Inferior parietal cortex (tissue), 1 donor: ENCODE data around the gene TMEM74B.
"Not testable (repeated sequence)": the region's sequence is repeated elsewhere in the genome, so short reads cannot be mapped to it uniquely, and the experiment has no call there.

Experiments
- DNase-seq: peaks from one replicate; pipeline ENCODE4 v3.0.0-alpha.2; 2016; ENCODE audit errors: extremely low spot score

The TMEM74B gene

DNA sequence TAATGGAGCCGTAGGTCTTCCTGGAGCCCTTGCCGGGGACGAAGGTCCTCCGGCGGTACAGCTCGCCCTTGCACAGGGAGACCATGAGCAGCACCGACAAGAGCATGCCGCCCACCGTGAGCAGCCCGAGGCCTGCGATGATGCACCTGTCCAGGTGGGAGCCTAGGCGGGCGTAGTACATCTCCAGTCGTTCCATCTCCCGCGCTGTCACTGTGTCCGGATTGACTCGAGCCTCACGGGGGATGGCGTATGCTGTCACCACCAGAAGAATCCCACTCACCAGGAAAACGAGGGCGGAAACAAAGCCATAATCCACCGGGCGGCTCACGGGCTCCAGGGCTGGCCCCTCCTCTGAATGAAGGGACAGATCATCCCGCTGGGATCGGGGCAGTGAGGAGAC is 3.8 kb downstream of the TMEM74B start:
- DNase-seq: no peak

DNA sequence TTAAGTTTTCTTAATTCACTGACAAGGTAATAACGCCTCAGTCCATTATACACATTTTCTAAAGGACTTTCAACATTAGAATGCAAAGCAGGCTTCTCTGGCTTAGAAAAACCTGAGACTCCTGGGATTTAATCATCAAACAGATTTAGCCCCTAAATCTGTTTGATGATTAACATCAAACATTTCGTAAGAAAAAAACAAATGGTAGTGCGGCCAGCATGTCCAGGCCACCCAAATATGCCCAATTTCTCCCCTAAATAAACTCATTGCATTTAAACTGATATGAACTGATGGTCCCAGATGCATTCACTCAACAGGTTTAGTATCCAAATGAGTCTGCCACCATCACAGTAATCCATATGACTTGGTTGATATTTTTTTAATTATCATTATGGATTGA is 6.2 kb downstream of the TMEM74B start:
- no peak for DNase-seq

DNA sequence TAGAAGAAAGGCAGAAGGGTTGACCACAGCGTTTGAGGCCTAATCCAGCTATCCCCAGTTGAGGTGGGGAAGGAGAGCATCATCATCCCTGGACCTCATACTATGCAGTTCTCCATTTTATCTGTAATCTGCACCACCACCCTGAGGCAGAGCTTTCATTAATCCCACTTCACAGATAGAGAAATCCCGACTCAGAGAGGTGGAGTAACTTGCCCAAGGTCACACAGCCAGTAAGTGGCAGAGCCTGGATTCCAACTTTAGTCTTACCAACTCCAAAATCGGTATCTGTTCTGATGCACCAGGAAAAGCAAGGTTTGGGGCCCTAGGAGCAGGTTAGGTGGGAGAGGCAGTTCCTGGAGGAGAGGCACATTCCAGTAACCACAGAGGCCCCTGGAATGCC is 6.7 kb downstream of the TMEM74B start:
- DNase-seq: no peak

DNA sequence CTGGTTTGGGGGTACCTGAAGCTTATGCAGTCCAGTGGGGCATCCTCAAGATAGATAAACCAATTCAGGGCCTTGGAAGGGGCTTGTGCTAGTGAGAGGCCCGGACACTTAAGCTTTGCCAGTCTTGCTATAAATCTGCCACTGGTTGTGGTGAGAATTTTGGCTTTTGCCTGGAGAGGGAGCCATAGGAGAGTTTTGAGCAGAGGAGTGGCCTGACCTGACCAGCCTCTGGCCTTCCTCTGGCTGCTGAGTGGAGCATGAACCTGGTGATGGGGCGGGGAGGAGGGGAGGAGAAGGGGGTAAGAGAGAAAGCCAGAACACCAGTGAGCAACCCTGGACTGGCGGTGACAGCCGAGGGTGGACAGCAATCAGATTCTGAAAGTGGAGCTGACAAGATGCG is 7.1 kb downstream of the TMEM74B start:
- DNase-seq: no peak

DNA sequence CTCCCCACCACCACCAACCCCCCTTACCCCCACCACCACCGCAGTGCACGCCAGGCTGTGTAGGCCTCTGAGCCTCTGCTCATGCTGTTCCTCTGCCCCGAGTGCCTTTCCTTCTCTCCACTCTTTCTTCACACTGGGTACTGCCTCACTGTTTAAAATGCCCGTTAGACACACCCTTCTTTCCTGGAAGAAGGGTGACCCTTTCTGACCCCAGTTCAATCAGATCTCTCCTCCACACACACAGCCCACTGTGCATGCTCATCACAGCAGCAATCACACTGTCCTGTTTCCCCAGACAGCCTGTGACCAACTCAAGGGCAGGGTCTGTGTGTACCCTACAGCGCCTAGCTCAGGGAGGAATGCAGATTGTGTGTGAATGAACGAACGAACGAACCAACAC is 10.0 kb downstream of the TMEM74B start:
- DNase-seq: no peak

DNA sequence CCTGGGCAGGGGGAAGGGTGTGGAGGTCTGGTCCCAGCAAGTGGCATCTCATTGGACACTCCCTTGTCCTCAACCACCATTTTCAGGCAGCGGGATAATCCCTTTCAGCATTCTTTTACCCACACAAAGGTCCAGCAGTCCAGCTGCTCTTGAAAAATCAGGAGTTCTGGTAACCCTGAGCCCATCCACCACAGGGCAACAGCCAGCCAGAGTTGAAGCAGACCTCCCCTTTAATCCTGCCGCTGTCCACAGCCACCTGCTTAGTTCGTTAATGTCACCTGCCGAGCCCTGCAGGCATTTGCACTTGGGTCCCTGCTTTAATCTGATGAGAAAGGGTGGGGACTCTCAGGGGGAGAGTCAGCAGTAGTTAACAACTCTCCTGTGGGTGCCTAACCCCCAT is 11.1 kb downstream of the TMEM74B start:
- DNase-seq: no peak

DNA sequence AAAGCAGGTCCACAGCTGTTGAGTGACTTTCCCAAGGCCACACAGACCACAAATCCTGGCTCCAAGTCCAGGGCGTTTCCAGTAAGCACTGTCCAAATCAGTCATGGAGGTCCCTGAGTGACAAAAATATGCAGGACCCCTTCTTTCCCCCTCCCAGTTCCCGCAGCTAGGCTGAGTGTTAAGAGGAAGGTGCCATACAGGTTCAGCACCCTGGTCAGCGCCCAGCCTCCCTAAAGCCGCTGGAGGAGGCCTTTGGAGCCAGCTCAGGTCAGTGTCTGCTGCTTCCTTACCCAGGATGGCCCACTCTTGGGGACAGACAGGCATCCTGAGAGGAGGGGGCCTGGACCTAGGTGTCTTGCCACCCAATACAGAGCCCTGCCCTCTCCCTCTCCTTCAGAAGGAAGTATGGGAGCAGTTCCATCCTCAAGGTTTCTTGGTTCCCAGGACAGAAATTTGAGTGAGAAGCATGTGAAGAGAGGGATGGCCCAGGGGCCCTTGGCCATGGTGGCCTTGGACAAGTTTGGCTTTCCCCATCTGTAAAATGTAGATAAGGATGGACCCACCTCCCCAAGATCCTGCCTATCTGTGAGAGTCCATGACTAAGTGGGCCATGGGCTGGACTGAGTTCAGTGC is 13.2 kb downstream of the TMEM74B start:
- no peak for DNase-seq

DNA sequence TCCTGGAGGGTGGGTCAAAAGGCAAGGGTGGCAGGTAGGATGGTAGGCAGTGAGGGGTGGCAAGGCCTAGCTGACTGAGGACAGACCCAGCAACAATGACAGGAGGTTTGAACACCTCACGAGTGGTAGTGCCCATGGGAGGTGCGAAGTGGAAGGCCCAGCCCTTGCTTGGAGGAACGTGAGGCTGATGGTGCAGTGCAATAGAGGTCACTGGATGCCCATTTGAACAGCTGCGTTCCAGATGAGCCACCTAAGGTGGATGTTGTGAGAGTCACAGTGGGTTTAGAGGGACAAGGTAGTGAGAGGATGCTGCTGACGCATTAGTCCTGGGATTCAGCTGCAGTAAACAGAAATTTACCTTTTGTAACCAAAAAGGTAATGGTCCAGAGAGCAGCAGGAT is 15.6 kb downstream of the TMEM74B start:
- no peak for DNase-seq

DNA sequence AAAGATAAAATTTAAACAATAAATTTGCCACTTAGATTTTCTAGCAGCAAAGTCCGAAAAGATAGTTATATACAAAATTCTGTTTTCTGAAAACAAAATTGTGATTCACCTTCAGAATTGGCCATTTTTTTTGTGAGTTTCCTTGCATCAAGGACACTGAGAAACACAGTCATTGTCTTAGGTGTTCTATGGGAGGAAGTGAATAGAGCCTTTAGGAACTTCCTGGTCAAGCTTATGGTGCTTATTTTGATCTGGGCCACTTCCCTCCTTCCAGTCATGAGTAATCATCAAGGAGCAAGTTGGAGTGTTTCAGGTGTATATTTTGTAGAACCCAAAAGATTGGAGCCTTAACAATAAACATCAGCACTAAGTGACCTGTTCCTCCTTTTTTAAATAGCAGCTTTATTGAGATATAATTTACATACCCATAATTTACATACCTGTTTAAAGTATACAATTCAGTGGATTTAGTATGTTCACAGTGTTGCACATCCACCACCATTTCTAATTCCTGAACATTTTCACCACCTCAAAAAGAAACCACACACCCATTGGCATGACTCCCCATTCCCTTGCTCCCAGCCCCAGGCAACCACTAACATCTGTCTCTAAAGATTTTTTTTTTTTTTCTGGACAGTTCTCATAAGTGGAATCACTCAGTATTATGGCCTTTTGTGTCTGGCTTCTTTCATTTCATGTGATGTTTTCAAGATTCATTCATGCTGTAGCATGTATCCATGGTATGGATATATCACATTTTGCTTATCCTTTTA is 17.6 kb downstream of the TMEM74B start:
- no peak for DNase-seq

DNA sequence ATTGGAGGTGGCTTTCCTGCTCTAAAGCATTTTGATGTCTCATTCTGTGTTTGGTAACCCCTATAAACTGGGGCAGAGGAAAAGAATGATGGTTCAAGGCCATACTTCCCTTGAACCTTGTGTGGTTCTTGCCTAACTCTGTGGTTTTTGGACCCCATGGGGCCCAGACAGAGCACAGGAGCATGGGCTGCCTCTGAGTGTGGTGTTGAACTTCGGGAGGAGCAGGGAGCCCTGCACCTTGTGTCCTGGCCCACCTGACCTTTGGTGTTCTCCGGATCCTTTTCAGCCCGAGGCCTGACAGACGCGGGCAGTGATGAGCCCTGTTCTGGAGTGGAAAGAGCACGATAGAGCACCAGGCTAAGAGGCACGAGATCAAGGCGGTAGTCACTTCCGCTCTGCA is 18.8 kb downstream of the TMEM74B start:
- DNase-seq: no peak

DNA sequence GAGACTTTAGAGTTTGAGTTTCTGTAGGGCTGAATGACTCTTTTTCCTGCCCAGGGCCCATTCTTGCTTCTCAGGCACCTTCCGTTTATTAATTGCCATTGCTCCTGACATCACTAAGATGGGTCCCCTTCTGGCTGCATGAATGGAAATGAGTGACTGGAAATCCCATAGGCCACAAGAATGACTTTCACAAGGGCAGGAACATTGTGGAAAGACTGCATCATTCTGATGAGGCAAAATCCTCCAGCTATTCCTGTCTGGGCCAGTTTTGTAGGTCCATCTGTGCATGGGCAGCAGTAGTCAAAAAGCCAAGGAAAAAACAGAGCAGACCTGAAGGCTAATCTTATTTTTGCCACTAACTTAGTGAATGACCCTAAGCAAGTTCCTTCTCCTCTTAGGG is 19.3 kb downstream of the TMEM74B start:
- no peak for DNase-seq

DNA sequence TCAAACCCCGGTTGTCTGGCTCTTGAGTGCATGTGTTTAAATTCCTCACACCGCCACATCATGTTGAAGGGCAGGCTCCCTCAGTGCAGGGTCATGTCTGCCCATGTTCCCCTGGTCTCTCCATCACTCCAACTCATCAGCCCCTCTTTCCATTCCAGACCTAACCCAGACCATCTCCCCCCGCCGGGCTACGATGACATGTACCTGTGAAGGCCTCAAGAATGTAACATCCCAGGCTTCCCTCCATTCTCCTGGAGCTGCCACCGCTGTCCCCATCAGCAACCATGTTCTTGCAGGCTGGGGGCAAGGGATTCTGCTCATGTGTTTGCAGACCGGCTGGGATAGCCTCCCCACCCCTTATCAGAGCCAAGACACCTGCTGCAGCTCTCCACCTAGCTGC is 19.9 kb downstream of the TMEM74B start:
- DNase-seq: no peak

DNA sequence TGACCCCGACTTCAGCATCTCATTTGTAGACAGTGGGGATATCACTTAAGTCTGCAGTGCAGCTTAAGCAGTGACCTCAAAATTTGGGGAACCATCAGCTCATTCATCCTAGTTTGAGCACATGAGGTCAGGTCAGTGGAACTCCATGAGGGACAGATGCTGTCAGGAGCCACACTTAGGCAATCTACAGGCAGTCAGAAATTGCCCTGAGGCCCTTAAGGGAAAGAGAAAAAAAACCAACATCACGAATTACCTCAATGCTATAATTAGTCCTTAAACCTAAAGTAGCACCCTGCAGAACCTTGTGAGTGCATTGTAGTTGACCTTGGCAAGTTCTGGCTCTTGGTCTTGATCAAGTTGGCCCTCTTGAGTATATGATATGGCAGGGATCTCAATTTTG is 21.1 kb downstream of the TMEM74B start:
- no peak for DNase-seq

DNA sequence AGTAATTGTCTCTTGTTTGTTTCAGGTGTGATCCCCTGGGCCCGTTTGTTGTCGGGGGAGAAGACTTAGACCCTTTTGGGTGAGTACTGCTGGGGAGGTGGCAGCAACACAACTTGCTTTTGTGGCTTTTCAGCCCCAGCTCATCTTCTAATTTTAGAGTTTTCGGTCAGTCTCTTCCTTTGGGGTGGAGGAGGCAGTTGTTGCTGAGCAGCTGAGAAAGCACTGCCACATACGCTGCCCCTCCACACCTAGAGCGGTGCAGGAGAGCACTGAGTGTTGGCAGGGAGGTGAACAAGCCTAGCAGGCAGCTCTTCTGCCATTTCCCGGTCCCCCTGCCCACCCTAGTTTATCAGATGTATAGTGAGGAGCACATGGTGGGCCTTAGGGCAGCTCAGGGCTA is 21.7 kb downstream of the TMEM74B start:
- DNase-seq: no peak

DNA sequence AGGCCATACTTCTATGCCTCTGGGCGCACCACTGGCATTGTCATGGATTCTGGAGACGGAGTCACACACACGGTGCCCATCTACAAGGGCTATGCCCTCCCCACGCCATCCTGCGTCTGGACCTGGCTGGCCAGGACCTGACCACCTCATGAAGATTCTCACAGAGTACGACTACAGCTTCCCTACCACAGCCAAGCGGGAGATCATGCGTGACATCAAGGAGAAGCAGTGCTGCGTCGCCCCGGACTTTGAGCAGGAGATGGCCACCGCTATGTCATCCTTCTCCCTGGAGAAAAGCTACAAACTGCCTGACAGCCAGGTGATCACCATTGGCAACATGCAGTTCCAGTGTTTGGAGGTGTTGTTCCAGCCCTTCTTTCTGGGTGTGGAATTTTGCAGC is 23.8 kb downstream of the TMEM74B start:
- no peak for DNase-seq

DNA sequence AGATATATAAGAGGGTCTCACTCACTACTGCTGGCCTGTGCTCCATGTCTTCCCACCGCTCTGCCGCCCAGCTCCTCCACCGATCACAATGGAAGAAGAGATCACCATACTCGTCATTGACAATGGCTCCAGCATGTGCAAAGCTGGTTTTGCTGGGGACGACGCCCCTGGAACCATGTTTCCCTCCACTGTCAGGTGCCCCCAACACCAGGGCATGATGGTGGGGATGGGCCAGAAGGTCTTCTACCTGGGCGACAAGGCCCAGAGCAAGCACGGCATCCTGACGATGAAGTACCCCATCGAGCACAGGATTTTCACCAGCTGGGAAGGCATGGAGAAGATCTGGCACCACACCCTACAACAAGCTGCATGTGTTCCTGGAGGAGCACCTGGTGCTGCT is 24.3 kb downstream of the TMEM74B start:
- DNase-seq: no peak

DNA sequence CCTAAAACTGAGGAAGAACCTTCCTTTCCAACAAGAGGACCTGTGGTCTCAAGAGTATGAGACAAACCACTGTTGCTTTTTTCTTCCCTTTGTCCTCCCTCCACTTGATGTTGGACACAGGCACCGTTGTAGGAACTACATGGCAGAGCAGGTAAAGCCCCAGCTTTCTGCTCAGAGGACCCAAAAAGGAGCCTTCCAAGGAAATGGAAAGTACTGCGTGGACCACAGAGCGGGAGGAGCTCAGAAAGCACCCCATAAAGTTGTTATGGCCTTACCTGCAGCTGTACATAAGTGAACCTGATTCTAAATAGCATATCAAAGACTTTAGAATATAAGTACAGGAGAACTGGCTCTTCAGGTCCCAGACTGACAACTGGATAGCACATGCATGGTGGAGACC is 29.4 kb downstream of the TMEM74B start:
- no peak for DNase-seq

DNA sequence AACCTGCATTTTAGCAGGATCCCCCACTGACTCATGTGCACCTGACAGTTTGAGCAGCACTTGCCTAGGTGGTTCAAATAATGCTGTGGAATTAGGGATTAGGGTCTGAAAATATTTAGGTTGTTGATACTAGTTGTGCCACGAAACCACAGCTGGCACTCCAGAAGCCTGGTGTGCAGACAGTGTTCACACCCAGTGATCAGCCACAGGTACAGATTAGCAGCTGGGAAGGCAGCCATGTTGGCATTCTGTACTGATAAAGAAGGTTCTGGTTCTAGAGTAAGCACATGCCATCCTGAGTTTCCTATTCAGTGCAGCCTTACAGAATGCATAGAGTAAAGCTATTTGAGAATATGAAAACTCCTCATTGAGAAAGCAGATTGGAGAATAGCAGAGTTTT is 30.1 kb downstream of the TMEM74B start:
- DNase-seq: no peak

DNA sequence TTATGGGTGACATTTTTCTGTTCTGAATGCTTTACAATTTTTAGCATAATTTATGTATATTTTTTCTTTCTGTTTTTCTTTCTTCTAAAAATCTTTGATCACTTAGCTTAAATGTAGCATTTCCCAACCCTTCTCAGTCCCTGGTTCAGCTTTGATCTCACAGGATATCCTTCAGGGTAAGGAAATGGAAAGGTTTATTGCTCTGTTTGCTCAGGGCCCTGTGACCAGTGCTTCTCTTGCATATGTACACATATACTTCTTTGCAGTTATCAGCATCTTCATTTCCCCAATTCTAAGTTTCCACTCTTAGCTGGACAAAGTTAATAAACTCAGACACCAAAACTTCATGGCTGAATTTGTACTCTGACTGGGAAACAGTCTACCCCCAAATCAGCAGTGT is 30.6 kb downstream of the TMEM74B start:
- no peak for DNase-seq

DNA sequence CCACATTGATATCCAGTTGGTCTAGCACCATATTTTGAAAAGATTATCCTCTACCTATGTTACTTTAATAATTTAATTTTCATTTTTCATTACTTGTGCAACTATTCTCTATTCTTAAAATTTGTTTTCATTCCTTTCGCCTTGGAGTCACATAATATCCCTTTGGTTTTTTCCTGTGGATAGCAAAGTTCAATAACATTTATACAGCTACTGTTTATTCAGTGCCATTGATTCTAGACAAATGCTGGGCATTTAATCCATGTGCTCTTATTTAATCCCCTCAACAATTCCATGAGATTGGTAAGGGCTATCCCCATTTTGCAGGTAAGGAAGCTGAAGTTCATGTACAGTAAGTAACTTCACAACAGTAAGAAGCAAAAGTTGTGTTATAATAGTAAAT is 33.8 kb downstream of the TMEM74B start:
- DNase-seq: no peak

DNA sequence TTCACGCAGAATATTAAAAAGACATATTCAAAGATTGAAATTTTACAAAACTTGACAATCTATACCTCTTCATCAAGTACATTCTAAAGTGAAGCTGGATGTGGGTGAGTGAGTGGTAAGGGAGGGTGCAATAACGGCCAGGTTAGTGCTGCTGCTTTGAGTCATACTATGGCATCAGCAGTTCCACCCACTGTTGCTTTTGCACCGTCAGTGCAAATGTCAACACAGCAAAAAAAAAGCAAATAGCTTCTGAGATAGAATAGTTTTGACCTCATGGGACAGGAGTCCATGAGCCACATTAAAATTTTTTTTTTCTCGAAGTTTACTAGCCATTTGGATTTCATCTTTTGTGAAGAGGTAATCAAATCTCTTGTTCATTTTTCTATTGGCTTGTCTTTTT is 34.6 kb downstream of the TMEM74B start:
- no peak for DNase-seq

DNA sequence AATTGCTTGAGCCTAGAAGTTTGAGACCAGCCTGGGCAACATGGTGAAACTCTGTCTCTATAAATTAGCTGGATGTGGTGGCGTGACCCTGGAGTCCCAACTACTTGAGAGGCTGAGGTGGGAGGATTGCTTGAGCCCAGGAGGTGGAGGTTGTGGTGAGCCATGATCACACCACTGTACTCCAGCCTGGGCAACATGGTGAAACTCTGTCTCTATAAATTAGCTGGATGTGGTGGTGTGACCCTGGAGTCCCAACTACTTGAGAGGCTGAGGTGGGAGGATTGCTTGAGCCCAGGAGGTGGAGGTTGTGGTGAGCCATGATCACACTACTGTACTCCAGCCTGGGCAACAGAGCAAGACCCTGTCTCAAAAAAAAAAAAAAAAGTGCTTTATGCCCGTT is 35.0 kb downstream of the TMEM74B start:
- not testable (repeated sequence) for DNase-seq

DNA sequence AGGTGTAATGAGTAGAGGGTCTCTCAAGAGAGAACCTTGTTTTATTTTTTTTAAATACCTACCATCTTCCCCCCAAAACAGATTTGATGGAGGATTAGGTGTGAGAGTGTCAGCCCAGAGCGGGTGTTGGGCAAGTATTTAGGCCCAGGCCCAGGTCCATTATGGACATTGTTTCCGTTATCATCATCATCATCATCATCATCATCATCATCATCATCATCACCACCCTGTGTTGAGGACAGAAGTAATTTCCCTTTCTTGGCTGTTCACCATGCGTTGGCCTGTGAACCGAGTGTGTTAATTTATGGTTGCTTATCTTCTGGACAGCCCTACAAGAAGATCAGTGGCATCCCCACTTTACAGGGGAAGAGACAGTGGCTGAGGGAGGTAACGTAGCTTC is 37.8 kb downstream of the TMEM74B start:
- DNase-seq: no peak
